Lower leg skin (tissue), 3 donors: ENCODE data around the gene INS.

Source experiments
- CTCF ChIP-seq, 3 donors: fragments of 450-650 bp; IDR thresholded peaks; one replicate each; pipeline ENCODE4 v1.5.1; 2016; ENCODE audit warnings: antibody characterized with exemption in 3 of 3, mild to moderate bottlenecking in 3 of 3, moderate library complexity in 2 of 3
- POLR2A ChIP-seq, 2 donors: fragments of 450-650 bp; IDR thresholded peaks; one replicate each; pipeline ENCODE4 v1.6.1; 2016 to 2017; ENCODE audit warnings: antibody characterized with exemption in 2 of 2, mild to moderate bottlenecking in 1 of 2, moderate library complexity in 1 of 2

- no peak for TF ChIP-seq CTCF (IDR thresholded peaks at IDR 0.05)
- TF ChIP-seq POLR2A (IDR thresholded peaks at IDR 0.05), result no peak
Observed at GRCh38 chr11:2149864-2150847, 10.9 kb downstream of the INS start.
